GM12878 (cell line): ENCODE results near the gene DNMT3A. TPM values are rescaled to one million over a fixed set of nuclear protein-coding genes. Genes with fewer than 3 reads are reported as not detected.

Experiments used
- ATAC-seq: fragments of 200-7000 bp; cut with Tn5 transposase; 3 replicates; pipeline ENCODE4 v1.9.1; 2020; ENCODE audit warnings: mild to moderate bottlenecking, moderate library complexity
- BruUV-seq: library from RNA; stranded (reverse); fragments of 400-500 nt; replicated peaks from 2 replicates; lab custom pipeline; 2021; lab: Mats Ljungman, UMichigan
- CTCF ChIA-PET: fragments of 300-600 bp; sonication (Branson Sonifier 250); formaldehyde crosslinking; extraction: SDS; loops from one replicate; lab custom pipeline; 2021; ENCODE audit warnings: inconsistent platforms; lab: Yijun Ruan, JAX
- POLR2A ChIA-PET: fragments of 350-600 bp; formaldehyde crosslinking; extraction: SDS; loops from one replicate; lab custom pipeline; 2021; ENCODE audit warnings: inconsistent platforms; lab: Charles Lee
- RAD21 ChIA-PET: fragments of 300-600 bp; sonication (Branson Sonifier 250); formaldehyde crosslinking; loops from one replicate; lab custom pipeline; 2023; ENCODE audit warnings: antibody characterized with exemption; ENCODE audit not compliant: unreplicated experiment; lab: Charles Lee
- SMC1A ChIA-PET: fragments of 300-600 bp; sonication (Branson Sonifier 250); formaldehyde crosslinking; loops from one replicate; lab custom pipeline; 2023; ENCODE audit not compliant: unreplicated experiment, uncharacterized antibody; lab: Charles Lee
- DNase-seq: peaks from one replicate; pipeline ENCODE4 v3.0.0-alpha.2; 2011; ENCODE audit warnings: low read depth, low spot score
- FAIRE-seq: peaks from 3 replicates; lab custom pipeline; 2011; peaks lifted over from hg19 to GRCh38; lab: Jason Lieb, UNC
- H2AFZ ChIP-seq: 2 replicates; pipeline ENCODE4 v1.6.0; 2011; ENCODE audit warnings: low read depth, low read length, control low read depth; ENCODE audit not compliant: control insufficient read depth
- H3K27ac ChIP-seq: 2 replicates; pipeline ENCODE4 v1.5.1; 2011; ENCODE audit warnings: control low read depth; ENCODE audit not compliant: control insufficient read depth, insufficient read depth
- H3K27me3 ChIP-seq, 2 experiments: replicated peaks in 1 of 2; 2 replicates each; pipeline versions ENCODE4 v1.6.0 to v1.6.1; 2011; ENCODE audit warnings: low read length in 1 of 2; ENCODE audit not compliant: control insufficient read depth in 2 of 2, insufficient read depth in 2 of 2
- H3K36me3 ChIP-seq, 2 experiments: 2 replicates each; pipeline ENCODE4 v1.5.1; 2011; ENCODE audit warnings: low read length in 1 of 2; ENCODE audit not compliant: control insufficient read depth in 2 of 2, insufficient read depth in 2 of 2
- H3K4me1 ChIP-seq: 2 replicates; pipeline ENCODE4 v1.6.1; 2011; ENCODE audit warnings: mild to moderate bottlenecking, low read length, moderate library complexity, mixed read lengths; ENCODE audit not compliant: control insufficient read depth, insufficient read depth
- H3K4me2 ChIP-seq: 2 replicates; pipeline ENCODE4 v1.6.0; 2011; ENCODE audit warnings: control low read depth; ENCODE audit not compliant: control insufficient read depth, insufficient read depth
- H3K4me3 ChIP-seq: fragments of 200-600 bp; sonication (generic); 2 replicates; pipeline ENCODE4 v1.5.1; 2016
- H3K79me2 ChIP-seq: 2 replicates; pipeline ENCODE4 v1.6.0; 2011; ENCODE audit warnings: low read length; ENCODE audit not compliant: control insufficient read depth, insufficient read depth
- H3K9ac ChIP-seq: 2 replicates; pipeline ENCODE4 v1.8.0; 2011; ENCODE audit warnings: low read length, control low read depth, mixed read lengths; ENCODE audit not compliant: control insufficient read depth, insufficient read depth
- H3K9me3 ChIP-seq: replicated peaks from 3 replicates; pipeline ENCODE4 v1.5.1; 2011; ENCODE audit warnings: mild to moderate bottlenecking, low read length; ENCODE audit not compliant: control insufficient read depth, insufficient read depth
- H4K20me1 ChIP-seq: 2 replicates; pipeline ENCODE4 v1.6.0; 2011; ENCODE audit not compliant: control insufficient read depth, insufficient read depth
- BACH1 ChIP-seq: fragments of 450-650 bp; IDR thresholded peaks from 2 replicates; pipeline ENCODE4 v1.6.1; 2017; ENCODE audit warnings: mild to moderate bottlenecking, borderline replicate concordance
- BCL11A ChIP-seq: IDR thresholded peaks from 2 replicates; pipeline ENCODE4 v1.6.1; 2011; ENCODE audit warnings: low read depth, low read length
- BCL3 ChIP-seq: IDR thresholded peaks from 2 replicates; pipeline ENCODE4 v1.6.1; 2011; ENCODE audit warnings: borderline replicate concordance, low read depth, mild to moderate bottlenecking, moderate library complexity, low read length; ENCODE audit not compliant: insufficient read depth, poor library complexity, severe bottlenecking
- CHD2 ChIP-seq: IDR thresholded peaks from 2 replicates; pipeline ENCODE4 v1.6.1; 2011; ENCODE audit warnings: low read depth, low read length, improper control_type of control experiment, borderline replicate concordance
- CHD4 ChIP-seq: fragments of 200-600 bp; sonication (generic); IDR thresholded peaks from 2 replicates; pipeline ENCODE4 v1.6.1; 2016; ENCODE audit warnings: mild to moderate bottlenecking
- HDAC2 ChIP-seq: fragments of 200-600 bp; sonication (generic); IDR thresholded peaks from 2 replicates; pipeline ENCODE4 v1.6.1; 2017
- IRF4 ChIP-seq: IDR thresholded peaks from 2 replicates; pipeline ENCODE4 v1.6.1; 2011; ENCODE audit warnings: low read depth, low read length
- MEF2A ChIP-seq: IDR thresholded peaks from 2 replicates; pipeline ENCODE4 v1.6.1; 2011; ENCODE audit warnings: low read depth, mild to moderate bottlenecking, low read length, moderate library complexity; ENCODE audit not compliant: insufficient read depth
- NBN ChIP-seq: fragments of 450-650 bp; IDR thresholded peaks from 2 replicates; pipeline ENCODE4 v1.6.1; 2016
- NFYB ChIP-seq: IDR thresholded peaks from 2 replicates; pipeline ENCODE4 v1.6.1; 2011; ENCODE audit warnings: low read depth, mild to moderate bottlenecking, low read length, improper control_type of control experiment, moderate library complexity; ENCODE audit not compliant: insufficient read depth
- RELA ChIP-seq: fragments of 450-650 bp; IDR thresholded peaks from 2 replicates; pipeline ENCODE4 v1.8.0; 2014; ENCODE audit warnings: borderline replicate concordance; ENCODE audit not compliant: partially characterized antibody
- SMC3 ChIP-seq: IDR thresholded peaks from 2 replicates; pipeline ENCODE4 v1.6.1; 2011; ENCODE audit warnings: low read length, improper control_type of control experiment, borderline replicate concordance
- SUPT20H ChIP-seq: IDR thresholded peaks from 2 replicates; pipeline ENCODE4 v1.6.1; 2011; ENCODE audit warnings: low read depth, mild to moderate bottlenecking, low read length, moderate library complexity, borderline replicate concordance; ENCODE audit not compliant: control insufficient read depth
- TAF1 ChIP-seq: IDR thresholded peaks from 2 replicates; pipeline ENCODE4 v1.6.1; 2011; ENCODE audit warnings: mild to moderate bottlenecking, low read depth, low read length, borderline replicate concordance
- TCF3 ChIP-seq: IDR thresholded peaks from 2 replicates; pipeline ENCODE4 v1.6.1; 2012; ENCODE audit warnings: low read depth, mild to moderate bottlenecking, low read length, borderline replicate concordance; ENCODE audit not compliant: insufficient read depth
- YBX1 ChIP-seq: fragments of 450-650 bp; IDR thresholded peaks from 2 replicates; pipeline ENCODE4 v1.6.1; 2016; ENCODE audit warnings: antibody characterized with exemption
- ZNF274 ChIP-seq: IDR thresholded peaks from one replicate; pipeline ENCODE4 v1.8.0; 2011; ENCODE audit not compliant: insufficient read length, insufficient read depth
- ZNF384 ChIP-seq: IDR thresholded peaks from 2 replicates; pipeline ENCODE4 v1.6.1; 2012; ENCODE audit warnings: low read depth, mild to moderate bottlenecking, low read length, improper control_type of control experiment, borderline replicate concordance
- WGBS: methylation state at CpG from one replicate; pipeline ENCODE4 v1.1.6; 2016; ENCODE audit warnings: low lambda C conversion rate; ENCODE audit not compliant: insufficient replicate concordance, insufficient coverage; ENCODE audit errors: missing lambda C conversion rate; 5-methylcytosine and 5-hydroxymethylcytosine counted together
- in situ Hi-C: fragments of 300-500 bp; cut with MboI; formaldehyde crosslinking; loops from 9 replicates; pipeline ENCODE4 v1.14.3; 2018; ENCODE audit warnings: mixed read lengths
- intact Hi-C: fragments of 100-400 bp; cut with micrococcal nuclease; formaldehyde crosslinking; loops from one replicate; pipeline ENCODE4 v1.14.2; 2022; ENCODE audit not compliant: unreplicated experiment
- polyA plus RNA-seq, 11 experiments: library from polyadenylated mRNA; depleted of rRNA in 4 of 11; unstranded in 6 of 11; stranded (reverse) in 5 of 11; fragments of >200 nt; fragmentation: Nextera tagmentation in 4 of 11; fragmentation: Illumina TruSeq in 1 of 11; extraction: Ambion mirVana in 4 of 11; extraction: Trizol in 1 of 11; gene quantifications; 1 replicate in 1 of 11; 2 replicates in 10 of 11; pipeline versions ENCODE4 v1.2.1 to v1.2.3, GENCODE V29; 2011 to 2016; ENCODE audit warnings: inconsistent platforms in 2 of 11, missing spikeins in 2 of 11, low read depth in 1 of 11
- total RNA-seq, 4 experiments: library from RNA; depleted of rRNA in 3 of 4; stranded (reverse); fragments of >200 nt in 3 of 4; fragmentation: Illumina TruSeq in 1 of 4; extraction: Trizol in 1 of 4; gene quantifications; 2 replicates each; pipeline versions ENCODE4 v1.2.1 to v1.2.3, GENCODE V29; 2013 to 2021
- TF ChIP-seq, protein P1 (sequence below), 3 experiments: IDR thresholded peaks in 2 of 3; conservative IDR thresholded peaks in 1 of 3; 2 replicates each; pipeline ENCODE4 v1.5.1; 2011; ENCODE audit warnings: low read depth in 3 of 3, low read length in 3 of 3, mild to moderate bottlenecking in 3 of 3, control low read depth in 2 of 3, moderate library complexity in 2 of 3, inconsistent platforms in 1 of 3, mixed read lengths in 1 of 3; ENCODE audit not compliant: control insufficient read depth in 2 of 3, insufficient read depth in 1 of 3; ENCODE audit errors: extremely low read depth in 1 of 3

DNMT3A gene
- total and polyA plus RNA-seq, 10 of the 15 experiments (the other 5 are each of a cell fraction or from before 2014, with no cell fraction given) = 7.4 to 51.6 (median 17.4) TPM

- H3K27ac ChIP-seq = no peak overlapping the region
- POLR2A ChIA-PET = no interaction called here
- 77% methylated on average over 4 of the region's 4 CpGs for WGBS
- in situ Hi-C loops = no loop called here
- no peaks in the 10 kb centered on the region for H3K36me3 ChIP-seq
- no peaks in the 10 kb centered on the region for H3K9me3 ChIP-seq
- RAD21 ChIA-PET = interaction anchor here (0.6 to 1.4 kb wide), 2 partner anchors 22 to 380 kb away, joined by 3 to 4 read pairs; no protein-coding TSS in a partner anchor
- no peaks in the 10 kb centered on the region for H3K79me2 ChIP-seq
- H4K20me1 ChIP-seq = no peaks in the 10 kb centered on the region
- no peak overlapping the region for H3K4me2 ChIP-seq
- DNase-seq (no peak), FAIRE-seq (no peak)
- intact Hi-C loops = no loop called here
- no peak overlapping the region for H3K4me3 ChIP-seq
- no peak overlapping the region for H3K9ac ChIP-seq
- BruUV-seq = no TSS peak
- H2AFZ ChIP-seq = no peak overlapping the region
- CTCF ChIA-PET = no interaction called here
- SMC1A ChIA-PET = interaction anchor here (1.0 kb wide), 1 partner anchor 22 kb away, joined by 4 read pairs; no protein-coding TSS in a partner anchor
- H3K27me3 ChIP-seq = no peaks in the 10 kb centered on the region
- TF ChIP-seq BCL3 (no peak), NFYB (no peak), TCF3 (no peak), CHD2 (no peak), IRF4 (no peak), CHD4 (no peak), BACH1 (no peak), BCL11A (no peak), ZNF274 (no peak), TAF1 (no peak), RELA (no peak), YBX1 (no peak), SUPT20H (no peak), MEF2A (no peak), HDAC2 (no peak), NBN (no peak), SMC3 (no peak), ZNF384 (no peak)
- TF ChIP-seq, protein P1, sequence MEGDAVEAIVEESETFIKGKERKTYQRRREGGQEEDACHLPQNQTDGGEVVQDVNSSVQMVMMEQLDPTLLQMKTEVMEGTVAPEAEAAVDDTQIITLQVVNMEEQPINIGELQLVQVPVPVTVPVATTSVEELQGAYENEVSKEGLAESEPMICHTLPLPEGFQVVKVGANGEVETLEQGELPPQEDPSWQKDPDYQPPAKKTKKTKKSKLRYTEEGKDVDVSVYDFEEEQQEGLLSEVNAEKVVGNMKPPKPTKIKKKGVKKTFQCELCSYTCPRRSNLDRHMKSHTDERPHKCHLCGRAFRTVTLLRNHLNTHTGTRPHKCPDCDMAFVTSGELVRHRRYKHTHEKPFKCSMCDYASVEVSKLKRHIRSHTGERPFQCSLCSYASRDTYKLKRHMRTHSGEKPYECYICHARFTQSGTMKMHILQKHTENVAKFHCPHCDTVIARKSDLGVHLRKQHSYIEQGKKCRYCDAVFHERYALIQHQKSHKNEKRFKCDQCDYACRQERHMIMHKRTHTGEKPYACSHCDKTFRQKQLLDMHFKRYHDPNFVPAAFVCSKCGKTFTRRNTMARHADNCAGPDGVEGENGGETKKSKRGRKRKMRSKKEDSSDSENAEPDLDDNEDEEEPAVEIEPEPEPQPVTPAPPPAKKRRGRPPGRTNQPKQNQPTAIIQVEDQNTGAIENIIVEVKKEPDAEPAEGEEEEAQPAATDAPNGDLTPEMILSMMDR (IDR thresholded peaks at IDR 0.05 in 2 of 3, conservative IDR thresholded peaks at IDR 0.05 in 1 of 3; ENCODE audit: control insufficient read depth in 2 of 3, extremely low read depth in 1 of 3, insufficient read depth in 1 of 3, low read depth in 3 of 3, low read length in 3 of 3) = no peak
- TF ChIP-seq, all 136 proteins: peak for 0
- no peaks in the 10 kb centered on the region for H3K4me1 ChIP-seq
- ATAC-seq = no peak
Measured at GRCh38 chr2:25188405-25188804, 153.3 kb downstream of the DNMT3A start.
